ENCODE results near the gene SAMD4A. TPM values are rescaled to one million over a fixed set of nuclear protein-coding genes. Genes with fewer than 3 reads are reported as not detected.

The SAMD4A gene
- total RNA-seq, 1 donor from 2014 or later = 30.0 TPM

GRCh38 chr14:54716862-54717261, 149.9 kb downstream of the SAMD4A start:
- no peak for TF ChIP-seq CTCF (IDR thresholded peaks at IDR 0.05; ENCODE audit: unreplicated experiment)
- Mint-ChIP-seq H3K9me3 (peaks cover 8% of the 10 kb centered on the region), H3K4me1 (peaks cover 3% of the 10 kb centered on the region), H3K27me3 (ENCODE audit: low read depth) (no peaks in the 10 kb centered on the region), H3K27ac (no peak overlapping the region), H3K4me3 (no peak overlapping the region), H3K36me3 (no peaks in the 10 kb centered on the region)
- DNase-seq (ENCODE audit: low spot score in 2 of 2, unreplicated experiment in 2 of 2) = no peak

GRCh38 chr14:54718046-54718445, 151.1 kb downstream of the SAMD4A start:
- H3K27ac Mint-ChIP-seq = no peak overlapping the region
- peaks cover 9% of the 10 kb centered on the region for H3K4me1 Mint-ChIP-seq
- no peak for DNase-seq (ENCODE audit: low spot score in 2 of 2, unreplicated experiment in 2 of 2)
- no peak overlapping the region for H3K4me3 Mint-ChIP-seq
- no peak for TF ChIP-seq CTCF (IDR thresholded peaks at IDR 0.05; ENCODE audit: unreplicated experiment)
- no peaks in the 10 kb centered on the region for H3K36me3 Mint-ChIP-seq
- peaks cover 8% of the 10 kb centered on the region for H3K9me3 Mint-ChIP-seq
- H3K27me3 Mint-ChIP-seq (ENCODE audit: low read depth) = no peaks in the 10 kb centered on the region

- Mint-ChIP-seq H3K27me3 (ENCODE audit: low read depth) (no peaks in the 10 kb centered on the region), H3K27ac (no peak overlapping the region), H3K9me3 (peaks cover 8% of the 10 kb centered on the region), H3K4me3 (no peak overlapping the region), H3K36me3 (no peaks in the 10 kb centered on the region), H3K4me1 (peaks cover 9% of the 10 kb centered on the region)
- no peak for DNase-seq (ENCODE audit: low spot score in 2 of 2, unreplicated experiment in 2 of 2)
- no peak for TF ChIP-seq CTCF (IDR thresholded peaks at IDR 0.05; ENCODE audit: unreplicated experiment)
Observed at GRCh38 chr14:54719406-54719805, 152.5 kb downstream of the SAMD4A start.

GRCh38 chr14:54722791-54723432, 156.0 kb downstream of the SAMD4A start:
- Mint-ChIP-seq H3K27ac (no peak overlapping the region), H3K27me3 (ENCODE audit: low read depth) (no peaks in the 10 kb centered on the region), H3K4me3 (no peak overlapping the region), H3K4me1 (peaks cover 10% of the 10 kb centered on the region), H3K9me3 (peaks cover 8% of the 10 kb centered on the region), H3K36me3 (no peaks in the 10 kb centered on the region)
- TF ChIP-seq CTCF (IDR thresholded peaks at IDR 0.05; ENCODE audit: unreplicated experiment) = no peak
- no peak for DNase-seq (ENCODE audit: low spot score in 2 of 2, unreplicated experiment in 2 of 2)

GRCh38 chr14:54724123-54724522, 157.2 kb downstream of the SAMD4A start:
- no peak for TF ChIP-seq CTCF (IDR thresholded peaks at IDR 0.05; ENCODE audit: unreplicated experiment)
- no peak overlapping the region for H3K4me3 Mint-ChIP-seq
- H3K36me3 Mint-ChIP-seq = no peaks in the 10 kb centered on the region

More at GRCh38 chr14:54724123-54724522, 157.2 kb downstream of the SAMD4A start:
- no peak overlapping the region for H3K27ac Mint-ChIP-seq
- peaks cover 8% of the 10 kb centered on the region for H3K9me3 Mint-ChIP-seq
- peaks cover 16% of the 10 kb centered on the region for H3K4me1 Mint-ChIP-seq
- no peaks in the 10 kb centered on the region for H3K27me3 Mint-ChIP-seq (ENCODE audit: low read depth)
- no peak for DNase-seq (ENCODE audit: low spot score in 2 of 2, unreplicated experiment in 2 of 2)

All from mesothelial cell of epicardium (in vitro differentiated cells).